ENCODE data around the gene RNF5. TPM values are rescaled to one million over a fixed set of nuclear protein-coding genes. Genes with fewer than 3 reads are reported as not detected.

The RNF5 gene
- total RNA-seq, 1 donor from 2014 or later, result 72.6 TPM

DNA sequence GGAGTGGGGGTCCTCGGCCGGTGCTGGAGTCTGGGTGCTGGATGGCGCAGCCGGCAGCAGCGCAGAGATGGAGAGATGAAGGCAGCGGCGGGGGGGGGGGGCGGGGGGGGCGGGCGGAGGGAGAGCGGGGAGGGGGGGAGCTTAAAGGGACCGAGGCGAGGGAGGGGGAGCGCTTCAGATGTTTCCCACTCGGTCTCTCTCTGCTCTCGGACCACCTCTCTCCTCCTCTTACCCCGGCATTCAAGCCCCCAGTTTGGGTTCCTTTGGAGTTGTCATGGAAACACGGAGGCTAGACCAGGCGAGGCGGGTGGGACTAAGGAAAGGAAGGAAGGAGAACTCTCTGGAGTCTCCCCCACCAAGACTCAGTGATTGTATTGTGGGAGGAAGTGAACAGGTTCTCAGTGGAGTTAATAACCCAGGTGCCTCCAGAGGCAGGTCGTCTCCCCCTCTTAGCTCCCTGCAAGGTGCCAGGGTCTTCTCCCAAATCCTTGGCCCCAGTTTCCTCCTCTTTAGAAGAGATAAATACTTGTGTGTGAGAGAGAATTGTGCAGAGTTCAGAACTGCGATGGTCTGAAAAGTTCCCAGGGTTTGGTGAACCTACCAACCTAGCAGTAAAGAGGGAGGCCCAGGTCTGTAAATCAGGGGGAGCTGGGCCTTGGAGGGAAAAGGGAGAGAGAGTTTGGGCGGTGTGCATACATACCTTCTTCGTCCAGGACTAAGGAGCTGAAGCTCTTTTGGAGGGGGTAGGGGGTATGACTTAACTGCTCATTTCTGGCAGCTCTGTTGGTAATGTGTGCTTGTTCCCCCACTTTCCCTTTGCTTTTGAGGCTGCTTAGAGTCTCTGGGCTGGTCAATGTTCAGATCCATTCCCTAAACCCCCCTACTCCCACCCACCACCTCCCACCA, 26.1 kb upstream of the RNF5 start, which contains the start of gene PRRT1:
Gene PRRT1 (minus strand): TSS at position 77 of the 906 bp plus-strand sequence. CDS start 112 bp downstream, outside the sequence.
- no peak for DNase-seq (ENCODE audit: extremely low read depth, low read depth, low spot score)

DNA sequence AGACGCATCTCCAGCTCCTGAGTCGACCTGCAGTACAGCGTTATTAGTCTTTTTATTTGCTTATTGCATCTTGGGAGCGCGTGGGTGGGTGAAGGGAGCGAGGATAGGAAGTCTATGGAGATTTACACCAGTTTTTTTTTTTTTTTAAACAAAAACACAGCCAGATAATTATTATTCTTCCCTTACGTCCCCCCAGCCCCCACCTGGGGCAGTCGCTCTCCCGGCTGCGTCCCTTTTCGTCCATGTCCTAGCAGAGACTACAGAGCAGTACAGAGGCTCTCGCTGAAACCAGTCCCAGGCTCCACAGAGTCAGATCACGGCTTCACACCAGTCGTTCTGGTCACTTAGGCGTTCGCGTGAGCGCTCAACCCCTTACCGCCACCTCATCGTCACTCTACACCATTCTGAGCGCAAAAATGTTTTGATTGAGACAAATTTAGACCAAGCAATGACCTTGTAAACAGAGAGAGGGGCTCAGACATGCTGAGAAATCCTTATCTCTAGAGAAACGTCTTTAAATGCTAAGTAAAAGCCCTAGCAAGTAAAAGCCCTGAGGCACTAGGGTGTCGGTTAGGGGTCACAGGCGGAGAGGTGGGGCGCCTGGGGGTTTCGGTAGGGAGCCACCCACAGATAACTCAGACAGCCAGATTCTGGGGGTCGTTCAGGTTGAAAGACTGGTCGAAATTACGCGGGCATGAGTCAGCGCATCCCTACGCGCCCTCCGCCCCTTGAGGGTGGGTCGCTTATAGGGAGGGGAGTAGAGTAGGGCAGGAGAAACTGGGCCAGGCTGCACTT, 25.2 kb upstream of the RNF5 start:
- DNase-seq (ENCODE audit: extremely low read depth, low read depth, low spot score), result no peak

DNA sequence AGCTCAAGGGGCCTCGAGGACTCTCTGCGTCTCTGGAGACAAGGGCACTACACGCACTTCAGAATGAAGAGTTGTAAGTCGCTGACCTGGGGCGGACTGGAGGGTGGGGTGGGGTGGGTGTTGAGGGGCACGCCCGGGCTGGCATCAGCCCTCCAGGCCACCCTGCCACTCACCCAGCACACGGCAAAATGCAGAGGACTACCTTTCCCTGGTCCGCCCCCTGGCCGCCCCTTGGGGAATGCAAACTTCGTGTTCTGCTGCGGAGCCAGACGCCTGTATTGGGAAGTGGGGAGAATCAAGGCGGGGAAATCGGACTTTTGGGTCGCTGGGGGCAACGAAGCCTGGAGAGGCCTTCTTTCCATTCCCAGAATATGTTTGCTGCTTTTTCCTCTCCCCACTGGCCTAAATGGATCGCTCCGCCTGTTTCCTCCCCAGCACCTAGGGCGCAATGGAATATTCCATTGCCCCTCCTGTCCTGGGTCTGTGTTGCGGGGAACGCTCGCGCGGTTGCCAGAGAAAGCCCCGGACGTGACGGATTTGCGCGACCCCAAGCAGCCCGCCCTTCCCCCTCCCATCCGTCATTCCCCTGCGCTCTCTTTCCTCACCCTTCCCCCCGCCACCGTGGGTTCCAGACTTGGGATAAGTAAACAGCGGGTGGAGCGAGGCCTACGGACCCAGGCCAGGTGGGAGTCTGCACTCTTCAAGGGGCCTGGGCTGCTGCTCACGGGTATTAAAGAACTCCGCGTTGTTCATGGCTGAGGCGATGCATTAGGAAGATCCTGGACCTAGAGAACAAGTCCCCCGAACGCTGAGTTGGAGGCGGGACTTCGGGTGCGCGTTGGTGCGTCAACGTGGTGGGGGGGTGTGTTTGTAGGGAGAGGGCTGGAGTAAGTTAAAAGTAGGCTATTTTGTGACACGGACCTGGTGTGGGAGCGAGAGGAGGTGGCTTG, 24.4 kb upstream of the RNF5 start, which contains the start of gene PPT2:
Gene PPT2 (plus strand): TSS at position 578 of the 950 bp plus-strand sequence. CDS start 454 bp downstream, outside the sequence.
- DNase-seq (ENCODE audit: extremely low read depth, low read depth, low spot score), result peak; percentile 72

DNA sequence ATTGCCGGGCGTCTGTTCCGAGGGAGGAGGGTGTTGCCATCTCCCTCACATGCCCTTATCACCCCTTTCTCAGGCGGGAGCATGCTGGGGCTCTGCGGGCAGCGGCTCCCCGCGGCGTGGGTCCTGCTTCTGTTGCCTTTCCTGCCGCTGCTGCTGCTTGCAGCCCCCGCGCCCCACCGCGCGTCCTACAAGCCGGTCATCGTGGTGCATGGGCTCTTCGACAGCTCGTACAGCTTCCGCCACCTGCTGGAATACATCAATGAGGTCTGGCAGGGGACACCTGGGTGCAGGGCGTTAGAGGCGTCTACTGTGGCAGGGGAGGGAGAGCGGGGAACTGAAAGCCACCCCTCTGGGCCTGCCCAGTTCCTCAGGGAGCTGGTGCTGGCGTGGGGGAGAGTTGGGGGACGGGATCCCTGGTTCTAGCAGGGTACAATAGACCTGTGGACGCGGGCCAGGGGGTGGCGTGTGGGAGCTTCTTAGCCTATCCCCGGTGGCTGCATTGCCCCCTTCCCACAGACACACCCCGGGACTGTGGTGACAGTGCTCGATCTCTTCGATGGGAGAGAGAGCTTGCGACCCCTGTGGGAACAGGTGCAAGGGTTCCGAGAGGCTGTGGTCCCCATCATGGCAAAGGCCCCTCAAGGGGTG, 23.6 kb upstream of the RNF5 start:
- no peak for DNase-seq (ENCODE audit: extremely low read depth, low read depth, low spot score)

DNA sequence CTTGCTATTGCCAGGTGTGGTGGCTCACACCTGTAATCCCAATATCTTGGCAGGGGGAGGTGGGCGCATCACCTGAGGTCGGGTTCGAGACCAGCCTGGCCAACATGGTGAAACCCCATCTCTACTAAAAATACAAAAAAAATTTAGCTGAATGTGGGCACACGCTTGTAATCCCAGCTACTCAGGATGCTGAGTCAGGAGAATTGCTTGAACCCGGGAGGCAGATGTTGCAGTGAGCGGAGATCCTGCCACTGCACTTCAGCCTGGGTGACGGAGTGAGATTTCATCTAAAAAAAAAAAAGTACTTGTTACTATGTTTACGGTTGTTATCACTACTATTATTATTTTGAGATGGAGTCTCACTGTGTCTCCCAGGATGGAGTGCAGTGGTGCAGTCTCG, 21.3 kb upstream of the RNF5 start:
- DNase-seq (ENCODE audit: extremely low read depth, low read depth, low spot score), result no peak

DNA sequence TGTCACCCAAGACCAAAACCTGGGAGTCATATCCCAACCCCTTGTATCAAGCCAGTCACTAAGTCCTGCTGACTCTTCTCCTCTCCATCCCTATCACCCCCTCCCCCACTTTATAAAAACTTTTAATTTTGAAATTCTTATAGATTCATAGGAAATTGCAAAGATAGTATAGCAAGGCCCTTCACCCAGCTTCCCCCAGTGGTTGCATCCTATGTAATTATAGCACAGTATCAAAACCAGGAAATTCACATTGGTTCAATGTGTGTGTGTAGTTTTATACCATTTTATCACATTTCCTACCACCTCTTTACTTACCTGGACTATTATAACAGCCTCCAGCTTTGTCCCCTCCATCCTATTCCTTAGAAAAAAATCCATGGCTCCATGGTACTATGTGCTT, 20.2 kb upstream of the RNF5 start:
- DNase-seq (ENCODE audit: extremely low read depth, low read depth, low spot score), result no peak

DNA sequence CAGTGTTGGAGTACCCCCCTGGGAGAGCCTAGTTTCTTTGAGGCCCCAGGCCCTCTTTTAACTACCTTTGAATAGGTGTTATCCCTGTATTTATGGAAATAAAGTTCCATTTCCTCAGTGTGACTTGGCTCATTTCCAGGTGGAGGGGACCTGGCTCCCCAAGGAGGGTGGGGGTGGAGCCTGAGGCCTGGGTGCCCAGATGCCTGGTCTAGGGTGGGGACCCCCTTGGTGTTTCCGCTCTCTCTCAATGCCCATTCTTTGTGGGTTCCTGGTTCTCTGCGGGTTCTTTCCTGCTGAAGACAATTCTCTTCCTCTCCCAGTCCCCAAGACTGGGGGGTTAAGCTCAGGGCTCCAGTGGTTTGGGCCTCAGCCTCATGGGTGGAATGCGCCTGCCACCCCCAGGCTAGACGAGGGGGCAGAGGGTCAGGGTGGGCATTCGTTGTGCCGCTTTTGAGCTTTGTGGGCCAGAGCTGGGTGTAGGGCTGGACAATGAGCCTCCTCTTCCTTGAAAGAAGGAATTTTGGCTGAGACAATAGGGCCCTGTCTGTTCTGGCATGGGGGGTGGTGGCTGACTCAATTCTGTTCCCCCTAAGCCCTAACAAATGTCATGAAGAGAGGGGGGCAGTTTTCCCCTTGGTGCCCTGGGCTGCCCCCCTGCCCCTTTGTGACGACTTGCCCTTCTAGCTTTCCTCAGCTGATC, 14.5 kb upstream of the RNF5 start:
- no peak for DNase-seq (ENCODE audit: extremely low read depth, low read depth, low spot score)

DNA sequence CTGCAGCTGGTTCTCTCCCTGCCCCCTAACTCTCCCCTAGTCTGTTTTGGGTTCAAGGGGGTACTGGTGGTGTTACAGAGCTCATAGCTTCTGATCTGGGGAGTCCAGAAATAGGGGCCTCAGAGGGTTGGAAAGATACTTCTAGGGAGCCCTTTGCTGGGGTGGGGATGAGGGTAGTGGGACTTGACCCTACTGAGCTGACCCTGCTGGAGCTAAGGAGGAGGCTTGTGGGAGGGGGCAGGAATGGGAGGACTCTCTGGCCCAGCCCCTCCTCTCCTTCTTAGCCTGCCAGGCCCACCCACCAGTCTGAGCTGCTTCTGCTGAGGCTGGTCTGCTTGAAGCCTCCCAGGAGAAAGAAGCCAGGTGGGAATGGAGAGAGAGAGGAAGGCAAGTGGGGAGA, 13.9 kb upstream of the RNF5 start, which contains the start of gene EGFL8:
Gene EGFL8 (plus strand): TSS at position 301 of the 400 bp plus-strand sequence. CDS start 1,571 bp downstream, outside the sequence.
- DNase-seq (ENCODE audit: extremely low read depth, low read depth, low spot score), result no peak

DNA sequence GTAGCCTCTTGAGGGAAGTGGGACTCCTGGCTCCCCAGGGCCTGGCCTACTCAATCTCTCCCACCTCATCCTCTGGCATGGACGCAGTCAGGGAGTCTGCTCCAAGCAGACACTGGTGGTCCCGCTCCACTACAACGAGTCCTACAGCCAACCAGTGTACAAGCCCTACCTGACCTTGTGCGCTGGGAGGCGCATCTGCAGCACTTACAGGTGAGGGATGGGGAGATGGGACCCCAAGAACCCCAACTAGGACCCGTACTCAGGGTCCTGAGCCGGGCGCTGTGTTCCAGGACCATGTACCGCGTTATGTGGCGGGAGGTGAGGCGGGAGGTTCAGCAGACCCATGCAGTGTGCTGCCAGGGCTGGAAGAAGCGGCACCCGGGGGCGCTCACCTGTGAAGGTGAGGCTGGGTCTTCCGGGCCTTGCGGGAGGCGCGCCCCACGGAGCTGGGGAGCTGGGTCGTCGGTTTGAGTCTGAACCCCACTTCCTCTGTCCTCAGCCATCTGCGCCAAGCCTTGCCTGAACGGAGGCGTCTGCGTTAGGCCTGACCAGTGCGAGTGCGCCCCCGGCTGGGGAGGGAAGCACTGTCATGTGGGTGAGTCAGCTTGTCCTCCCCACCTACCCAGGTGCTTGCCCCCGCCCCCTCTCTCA, 11.7 kb upstream of the RNF5 start:
- no peak for DNase-seq (ENCODE audit: extremely low read depth, low read depth, low spot score)

DNA sequence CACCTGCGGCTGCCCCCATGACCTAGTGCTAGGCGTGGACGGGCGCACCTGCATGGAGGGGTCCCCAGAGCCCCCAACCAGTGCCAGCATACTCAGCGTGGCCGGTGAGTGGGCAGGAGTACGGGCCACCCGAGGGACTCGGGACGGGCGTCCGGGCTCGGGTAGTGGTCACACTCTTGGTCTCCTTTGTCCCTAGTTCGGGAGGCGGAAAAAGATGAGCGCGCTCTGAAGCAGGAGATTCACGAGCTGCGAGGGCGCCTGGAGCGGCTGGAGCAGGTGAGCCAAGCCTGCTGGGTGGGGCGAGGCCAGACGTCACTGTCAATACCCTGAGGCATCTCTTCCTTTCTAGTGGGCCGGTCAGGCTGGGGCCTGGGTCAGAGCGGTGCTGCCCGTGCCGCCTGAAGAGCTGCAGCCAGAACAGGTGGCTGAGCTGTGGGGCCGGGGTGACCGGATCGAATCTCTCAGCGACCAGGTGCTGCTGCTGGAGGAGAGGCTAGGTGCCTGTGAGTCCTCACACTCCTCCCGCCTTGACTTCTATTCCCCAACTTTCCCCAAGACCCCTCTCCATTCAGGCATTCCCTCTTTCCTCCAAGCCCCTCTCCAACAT, 10.9 kb upstream of the RNF5 start:
- no peak for DNase-seq (ENCODE audit: extremely low read depth, low read depth, low spot score)

DNA sequence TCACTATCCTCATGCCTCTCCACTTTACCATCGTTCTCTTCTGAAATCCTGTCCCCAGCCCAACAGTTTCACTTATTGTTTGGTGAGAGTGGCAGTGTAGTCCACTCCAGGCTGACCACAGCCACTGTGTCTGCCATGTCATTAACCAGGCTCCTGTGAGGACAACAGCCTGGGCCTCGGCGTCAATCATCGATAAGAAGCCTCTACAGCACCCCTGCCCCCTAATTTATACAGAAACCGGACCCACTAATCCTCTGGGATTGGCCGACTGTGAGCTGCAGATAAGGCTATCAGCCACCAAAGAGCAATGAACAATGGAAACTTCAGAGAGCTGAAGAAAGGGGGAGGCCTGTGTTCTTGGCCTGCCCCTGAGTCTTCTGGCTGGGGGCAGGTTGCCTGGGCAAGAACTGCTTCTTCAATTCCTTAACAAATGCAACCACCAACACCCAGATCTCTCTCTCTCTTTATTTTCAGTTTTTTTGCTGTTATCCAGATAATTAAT, 10.4 kb upstream of the RNF5 start:
- no peak for DNase-seq (ENCODE audit: extremely low read depth, low read depth, low spot score)

DNA sequence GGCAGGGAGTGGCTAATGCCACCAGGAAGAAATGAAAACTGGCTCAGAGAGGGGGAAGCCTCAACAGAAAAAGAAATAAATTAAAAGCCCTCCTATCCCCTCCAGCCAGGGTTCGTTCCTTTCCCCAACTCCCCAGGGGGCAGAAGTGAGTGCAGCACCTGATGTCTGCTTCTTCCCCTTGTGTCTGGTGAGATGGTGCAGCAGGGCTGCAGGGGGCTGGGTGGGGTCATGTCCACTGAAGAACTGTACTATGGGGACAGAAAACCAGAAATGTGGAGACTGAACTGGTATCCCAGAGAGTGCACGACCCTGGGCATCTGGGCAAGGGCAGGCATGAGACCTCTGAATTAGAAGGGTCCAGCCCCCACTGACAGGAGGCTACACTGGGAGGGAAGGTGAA, 9.9 kb upstream of the RNF5 start:
- DNase-seq (ENCODE audit: extremely low read depth, low read depth, low spot score), result no peak

DNA sequence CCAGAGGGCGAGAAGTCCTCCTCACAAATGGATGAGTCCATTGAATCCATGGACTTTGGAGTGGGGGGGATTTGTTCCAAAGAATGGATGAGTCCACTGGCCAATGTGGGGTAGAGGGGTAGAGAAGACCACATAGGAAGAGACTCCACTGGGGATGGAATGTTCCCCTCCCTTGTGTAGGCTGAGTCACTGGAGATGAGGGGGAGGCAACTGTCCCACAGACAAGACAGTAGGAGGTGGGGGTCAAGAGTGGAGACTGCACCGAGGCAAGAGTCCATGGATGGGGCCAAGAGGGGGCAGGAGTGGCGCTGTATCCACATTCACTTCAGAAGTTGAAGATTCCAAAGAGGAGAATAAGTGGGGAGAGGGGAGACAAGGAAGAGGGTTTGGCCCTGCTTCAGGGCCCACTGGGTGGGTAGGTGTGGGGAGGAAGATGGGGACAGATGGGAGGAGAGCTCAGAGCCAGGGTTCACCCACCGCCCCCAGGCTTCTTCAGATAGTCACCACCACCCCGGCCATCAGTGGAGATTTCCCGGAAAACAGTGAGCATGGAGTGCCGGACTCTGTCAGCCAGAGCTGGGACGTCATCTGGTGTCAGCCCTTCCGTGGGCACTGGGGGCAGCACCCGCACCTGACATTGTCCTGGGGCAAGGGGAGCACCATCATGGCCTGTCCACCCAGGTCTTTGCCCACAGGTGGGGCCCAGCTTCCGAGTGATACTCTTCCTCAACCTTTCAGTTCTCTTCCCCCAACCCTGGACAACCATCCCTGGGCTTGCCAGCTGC, 9.2 kb upstream of the RNF5 start:
- no peak for DNase-seq (ENCODE audit: extremely low read depth, low read depth, low spot score)

DNA sequence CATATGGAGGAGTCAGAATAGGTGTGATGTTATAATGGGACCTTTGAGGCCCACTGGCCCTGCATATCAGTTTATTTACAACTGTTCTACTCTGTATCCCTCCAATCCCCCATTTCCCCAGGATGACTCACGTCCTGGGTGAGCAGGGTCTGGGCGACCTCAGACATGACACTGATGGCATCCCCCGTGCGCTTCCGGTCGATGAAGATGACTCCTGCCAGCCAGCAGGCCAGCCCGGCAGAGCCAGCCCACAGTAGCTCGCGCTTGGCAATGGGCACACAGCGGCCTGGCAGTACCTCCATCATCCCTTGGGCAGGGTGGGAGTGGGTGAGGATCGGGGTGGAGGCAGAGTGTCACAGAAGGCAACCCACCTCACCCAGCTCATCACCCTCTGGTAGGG, 7.9 kb upstream of the RNF5 start:
- no peak for DNase-seq (ENCODE audit: extremely low read depth, low read depth, low spot score)

DNA sequence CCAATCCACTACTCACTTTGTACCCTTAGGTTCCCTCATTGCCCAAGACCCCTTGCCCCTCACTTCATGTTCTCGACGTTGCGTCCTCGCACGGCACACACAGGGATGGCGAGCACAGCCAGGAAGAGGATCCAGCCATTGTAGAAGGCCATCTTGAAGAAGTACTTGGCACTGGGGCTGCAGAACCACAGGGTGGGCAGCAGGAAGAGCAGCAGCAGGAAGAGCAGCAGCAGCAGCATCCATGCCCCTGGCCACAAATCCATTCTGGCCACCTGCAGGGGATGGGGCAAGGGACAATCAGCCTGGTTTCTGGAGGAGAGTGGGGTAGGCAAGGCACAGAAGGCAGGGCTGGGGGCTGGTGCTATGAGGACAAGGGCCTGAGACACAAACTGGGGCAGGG, 7.0 kb upstream of the RNF5 start:
- DNase-seq (ENCODE audit: extremely low read depth, low read depth, low spot score), result no peak

DNA sequence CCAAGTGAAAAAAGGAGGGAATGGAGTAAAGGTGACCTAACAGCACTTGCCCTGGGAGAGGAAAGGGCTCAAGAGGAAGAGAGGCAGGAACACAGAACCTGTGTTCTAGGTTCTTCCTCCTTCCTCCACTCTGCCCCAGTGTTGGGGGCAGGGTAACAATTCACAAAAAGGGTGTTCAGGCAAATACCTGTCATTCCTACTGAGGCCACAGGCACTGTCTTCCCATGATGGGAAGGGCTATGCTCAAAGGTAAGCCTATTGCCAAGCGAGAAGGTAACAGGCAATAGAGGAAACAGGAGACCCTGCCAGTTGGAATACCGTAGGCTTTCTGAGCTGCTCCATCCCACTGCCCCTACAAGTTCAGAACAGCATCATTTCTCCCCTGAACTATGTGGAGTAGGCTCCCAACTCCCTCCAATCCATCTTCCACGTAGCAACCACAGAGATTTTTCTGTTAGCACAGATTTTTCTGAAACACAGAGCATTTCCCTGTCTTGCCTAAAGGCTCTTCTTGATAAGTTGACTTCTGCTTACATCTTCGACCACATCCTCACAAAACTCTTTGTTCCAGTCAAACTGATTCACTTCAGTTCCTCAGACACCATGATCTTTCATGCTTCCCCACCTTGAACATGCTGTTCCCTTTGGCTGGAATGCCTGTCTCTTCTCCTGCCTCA, 5.0 kb upstream of the RNF5 start:
- no peak for DNase-seq (ENCODE audit: extremely low read depth, low read depth, low spot score)

DNA sequence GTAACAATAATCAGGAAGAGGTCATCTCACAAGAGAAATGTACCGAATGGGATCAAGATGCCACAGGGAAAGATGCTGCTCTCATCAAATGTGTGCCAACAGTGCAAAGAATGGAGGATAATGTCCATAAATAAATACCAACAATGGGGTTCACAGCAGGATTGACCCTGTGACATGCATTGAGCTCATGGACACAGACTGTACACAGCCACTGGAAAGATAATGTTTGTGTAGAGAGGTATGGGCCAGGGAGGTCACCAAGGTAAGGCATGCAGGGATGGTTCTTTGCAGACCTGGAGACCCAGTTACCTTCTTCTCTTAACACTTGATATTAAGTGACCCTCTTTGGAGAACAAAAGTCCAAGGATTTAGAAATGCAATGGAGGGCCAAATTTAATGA, 3.8 kb upstream of the RNF5 start:
- no peak for DNase-seq (ENCODE audit: extremely low read depth, low read depth, low spot score)
